Left ventricle myocardium superior (tissue), 1 donor: Measurements from ENCODE around the gene ANGPT4. TPM values are rescaled to one million over a fixed set of nuclear protein-coding genes. Genes with fewer than 3 reads are reported as not detected.

ENCODE experiments used
- ATAC-seq: fragments of 200-7000 bp; cut with Tn5 transposase; one replicate; pipeline ENCODE4 v1.9.1; 2020; ENCODE audit warnings: mild to moderate bottlenecking, moderate library complexity
- DNase-seq: peaks from one replicate; pipeline ENCODE4 v3.0.0-alpha.2; 2020
- intact Hi-C: fragments of 100-400 bp; cut with micrococcal nuclease; formaldehyde crosslinking; loops from one replicate; pipeline ENCODE4 v1.11.0; 2022
- long read RNA-seq: library from polyadenylated mRNA; unstranded; transcript quantifications from one replicate; pipeline ENCODE4 v2.0.0, GENCODE V29; 2021
- total RNA-seq: library from RNA; stranded (reverse); fragmentation: NEBNext Ultra II Directional; extraction: Animal tissue kit (Norgen Biotek cat#: 25700); gene quantifications from one replicate; pipeline ENCODE4 v1.2.1, GENCODE V29; 2021
- donor health status: DM: no; HTN: yes; CAD: no; lungs with severe emphysema.

Gene ANGPT4, protein sequence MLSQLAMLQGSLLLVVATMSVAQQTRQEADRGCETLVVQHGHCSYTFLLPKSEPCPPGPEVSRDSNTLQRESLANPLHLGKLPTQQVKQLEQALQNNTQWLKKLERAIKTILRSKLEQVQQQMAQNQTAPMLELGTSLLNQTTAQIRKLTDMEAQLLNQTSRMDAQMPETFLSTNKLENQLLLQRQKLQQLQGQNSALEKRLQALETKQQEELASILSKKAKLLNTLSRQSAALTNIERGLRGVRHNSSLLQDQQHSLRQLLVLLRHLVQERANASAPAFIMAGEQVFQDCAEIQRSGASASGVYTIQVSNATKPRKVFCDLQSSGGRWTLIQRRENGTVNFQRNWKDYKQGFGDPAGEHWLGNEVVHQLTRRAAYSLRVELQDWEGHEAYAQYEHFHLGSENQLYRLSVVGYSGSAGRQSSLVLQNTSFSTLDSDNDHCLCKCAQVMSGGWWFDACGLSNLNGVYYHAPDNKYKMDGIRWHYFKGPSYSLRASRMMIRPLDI
- 0.05 TPM for total RNA-seq
- long read RNA-seq, result 0 reads

DNA sequence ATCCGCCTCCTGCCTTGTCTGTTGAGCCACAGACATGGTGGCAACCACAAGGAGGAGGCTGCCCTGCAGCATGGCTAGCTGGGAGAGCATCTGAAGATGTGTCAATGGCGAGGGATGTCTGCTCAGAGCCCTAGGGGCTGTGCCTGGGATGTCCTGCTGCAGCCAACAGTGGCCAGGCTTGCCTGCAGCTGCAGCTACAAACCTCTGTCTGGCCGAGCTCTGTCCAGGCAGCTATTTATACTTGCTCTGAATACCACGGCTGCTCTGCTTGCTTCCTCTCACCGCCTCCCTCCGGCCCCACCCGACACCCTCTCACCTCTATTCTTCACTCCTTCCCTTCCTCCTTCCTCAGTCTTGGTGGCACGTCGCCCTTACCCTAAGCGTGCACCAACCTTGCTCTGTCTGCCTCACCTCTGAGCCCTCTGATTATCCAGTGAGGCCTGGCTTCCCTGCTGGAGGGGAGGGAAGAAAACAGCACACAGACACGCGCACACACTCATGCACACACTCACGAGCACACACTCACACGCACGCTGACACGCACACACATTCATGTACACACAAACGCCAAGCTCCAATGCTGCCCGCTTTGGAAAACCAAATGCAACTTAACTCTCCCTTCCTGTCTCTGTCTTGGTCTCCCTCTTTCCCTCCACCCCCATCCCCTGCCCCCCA lies at the start of gene ANGPT4:
Gene ANGPT4, minus strand, starts transcription at position 210 of the 675 bp plus-strand sequence. Its CDS starts 120 bp downstream, at position 90.
- peak; percentile 72 for ATAC-seq
- DNase-seq, result no peak
- intact Hi-C loops, result no loop called here

DNA sequence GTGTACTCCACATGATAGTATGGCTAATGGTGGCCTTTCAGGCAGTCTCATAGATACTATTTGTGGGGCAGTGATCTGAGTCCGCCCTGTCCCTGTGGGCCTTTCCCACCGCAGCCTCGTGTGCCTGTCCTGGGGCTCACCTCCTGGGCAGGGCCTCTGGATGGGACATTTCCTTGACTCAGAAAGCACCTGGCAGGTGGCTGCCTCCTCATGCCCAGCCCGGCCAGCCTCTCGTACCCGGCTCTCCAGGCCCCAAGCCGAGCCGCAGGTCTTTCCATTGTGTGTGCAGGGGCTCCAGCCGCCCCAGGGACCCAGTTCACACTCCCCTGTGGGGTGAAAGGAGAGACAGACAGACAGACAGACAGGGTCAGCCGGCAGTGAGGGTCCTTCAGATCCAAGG lies 47.7 kb upstream of the ANGPT4 start:
- intact Hi-C loops, result no loop called here
- ATAC-seq (no peak), DNase-seq (no peak)

DNA sequence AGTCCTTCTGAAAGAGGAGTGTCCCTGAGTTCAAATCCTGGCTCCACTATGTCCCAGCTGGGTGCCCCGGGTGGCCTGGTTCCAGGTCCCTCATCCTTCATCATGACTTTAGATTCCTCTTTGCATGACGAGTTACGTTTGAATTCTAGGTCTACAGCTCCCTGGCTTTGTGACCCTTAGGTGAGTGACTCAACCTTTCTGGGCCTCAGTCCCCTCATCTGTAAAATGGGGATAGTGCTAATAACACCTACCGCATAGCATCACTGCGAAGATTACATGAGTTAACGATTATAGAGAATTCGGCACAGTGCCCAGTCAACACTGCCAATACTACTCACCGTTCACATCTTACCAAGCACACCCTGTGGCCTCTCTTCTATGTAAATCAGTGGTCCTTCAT lies 46.5 kb upstream of the ANGPT4 start:
- DNase-seq, result no peak
- no peak for ATAC-seq
- intact Hi-C loops, result no loop called here

DNA sequence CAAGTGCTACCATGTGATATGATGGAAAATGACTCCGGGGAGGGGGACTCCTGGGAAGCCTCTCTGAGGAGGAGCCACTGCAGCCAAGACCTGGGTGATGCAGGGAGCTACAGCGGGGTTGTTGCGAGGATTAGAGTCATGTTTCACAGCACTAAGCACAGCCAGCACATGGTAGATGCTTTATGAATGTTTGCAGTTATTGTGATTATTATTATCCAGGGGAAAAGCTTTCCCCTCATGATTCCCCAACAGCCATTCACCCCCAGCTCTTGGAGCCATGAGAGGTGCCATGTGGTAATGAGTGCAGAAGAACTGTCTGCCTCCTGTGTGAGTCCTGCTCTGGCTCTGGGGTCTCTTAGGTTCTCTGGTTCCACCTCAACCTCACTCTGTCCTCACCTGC lies 46.1 kb upstream of the ANGPT4 start:
- DNase-seq (no peak), ATAC-seq (no peak)
- intact Hi-C loops, result no loop called here

DNA sequence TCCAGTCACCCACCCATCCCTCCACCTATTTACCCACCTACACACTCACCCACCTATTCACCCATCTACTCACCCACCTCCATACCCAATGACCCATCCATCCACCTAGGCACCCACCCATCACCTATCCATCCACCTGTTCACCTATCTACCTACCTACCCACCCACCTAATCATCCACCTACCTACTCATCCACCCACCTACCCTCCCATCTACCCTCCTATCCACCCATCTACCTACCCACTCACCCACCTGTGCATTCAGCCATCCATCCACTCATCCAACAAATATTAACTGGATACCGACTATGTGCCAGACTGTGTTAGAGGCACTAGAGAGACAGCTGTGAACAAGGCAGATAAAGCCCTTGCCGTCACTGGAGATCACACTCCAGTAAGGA lies 45.6 kb upstream of the ANGPT4 start:
- DNase-seq (no peak), ATAC-seq (no peak)
- intact Hi-C loops, result no loop called here

DNA sequence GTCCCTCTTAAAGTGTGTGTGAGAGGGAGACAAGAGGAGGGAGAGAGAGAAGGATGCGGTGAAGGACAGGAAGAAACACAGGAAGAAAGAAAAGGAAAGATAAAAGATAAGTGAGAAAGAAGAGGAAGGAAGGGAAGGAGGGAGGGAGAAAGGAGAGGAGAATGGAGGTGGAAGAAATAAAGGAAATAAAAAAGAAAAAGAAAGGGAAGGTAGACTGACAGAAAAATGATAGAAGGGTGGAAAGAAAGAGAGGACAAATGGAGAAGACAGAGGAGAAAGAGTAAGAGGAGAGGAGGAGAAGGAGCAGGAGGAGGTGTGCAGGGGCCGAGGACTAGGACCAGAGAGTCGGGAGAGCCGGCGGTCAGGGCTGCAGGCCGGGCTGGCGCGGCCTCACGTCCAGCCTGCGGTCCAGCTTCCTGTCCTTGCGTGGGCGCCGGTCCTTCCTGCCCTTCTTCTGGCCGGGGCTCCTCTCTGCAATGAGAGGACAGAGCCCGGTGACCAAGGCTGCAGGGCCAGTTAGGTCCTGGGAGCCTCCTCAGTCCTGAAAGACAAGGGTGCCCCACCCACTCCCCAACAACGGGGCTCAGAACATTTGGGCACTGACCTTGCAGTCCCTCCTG lies 44.0 kb upstream of the ANGPT4 start:
- no peak for DNase-seq
- ATAC-seq, result no peak
- intact Hi-C loops, result no loop called here

DNA sequence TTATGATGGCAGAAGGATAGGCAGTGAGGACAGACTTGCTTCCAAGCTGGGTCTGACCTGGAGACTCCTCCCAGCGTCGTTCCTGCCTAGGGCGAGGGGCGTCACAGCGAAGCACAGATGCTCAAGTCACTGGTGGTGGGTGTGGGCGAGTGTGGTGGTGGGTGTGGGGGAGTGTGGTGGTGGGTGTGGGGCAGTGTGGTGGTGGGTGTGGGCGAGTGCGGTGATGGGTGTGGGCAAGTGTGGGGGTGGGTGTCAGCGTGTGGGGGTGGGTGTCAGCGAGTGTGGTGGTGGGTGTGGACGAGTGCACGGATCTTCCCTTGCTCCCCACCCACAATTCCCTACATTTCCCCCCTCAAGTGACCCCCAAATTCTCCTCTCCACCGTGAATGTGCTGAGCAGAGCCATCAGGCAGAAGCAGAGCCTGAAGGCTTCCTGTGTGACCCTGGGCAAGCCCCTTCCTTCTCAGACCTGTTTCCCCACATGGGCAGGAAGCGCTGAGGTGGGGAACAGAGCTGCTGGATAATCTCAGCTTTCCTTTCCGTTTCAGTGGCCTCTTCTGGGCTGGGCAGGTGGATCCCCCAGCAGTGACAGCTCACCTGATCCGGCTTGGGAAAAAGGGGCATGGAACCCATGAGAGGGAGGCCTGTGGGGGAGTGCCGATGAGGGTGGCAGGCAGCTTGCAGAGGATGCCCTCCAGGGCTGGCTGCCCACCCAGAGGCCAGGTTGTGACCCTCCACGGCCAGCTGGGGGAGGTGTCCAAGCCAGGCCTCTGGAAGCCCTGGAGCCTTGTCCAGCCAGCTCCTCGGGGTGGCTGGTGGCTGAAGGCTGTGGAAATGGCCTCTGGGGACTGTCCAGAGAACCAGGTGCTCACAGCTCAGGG lies 43.0 kb upstream of the ANGPT4 start:
- intact Hi-C loops, result no loop called here
- ATAC-seq, result no peak
- DNase-seq, result no peak

DNA sequence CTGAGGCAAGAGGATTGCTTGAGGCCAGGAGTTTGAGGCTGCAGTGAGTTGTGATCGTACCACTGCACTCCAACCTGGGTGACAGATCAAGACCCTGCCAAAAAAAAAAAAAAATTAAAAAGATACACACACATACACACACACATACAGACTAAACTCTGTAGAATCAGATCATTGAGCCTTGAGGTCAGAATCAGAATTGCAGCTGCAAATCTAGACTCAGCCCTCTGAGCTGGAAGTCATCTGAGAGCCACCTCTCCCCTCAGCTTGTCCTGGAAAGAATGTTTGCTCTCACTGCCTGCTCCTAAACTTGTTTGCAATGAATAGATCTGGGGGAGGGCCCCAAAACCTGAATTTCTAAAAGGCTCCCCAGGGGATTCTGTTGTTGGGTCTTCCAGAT lies 41.4 kb upstream of the ANGPT4 start:
- intact Hi-C loops, result loop anchor here (2.0 kb wide), 1 partner anchor 141 kb away; no protein-coding TSS in a partner anchor
- ATAC-seq, result no peak
- DNase-seq, result no peak

DNA sequence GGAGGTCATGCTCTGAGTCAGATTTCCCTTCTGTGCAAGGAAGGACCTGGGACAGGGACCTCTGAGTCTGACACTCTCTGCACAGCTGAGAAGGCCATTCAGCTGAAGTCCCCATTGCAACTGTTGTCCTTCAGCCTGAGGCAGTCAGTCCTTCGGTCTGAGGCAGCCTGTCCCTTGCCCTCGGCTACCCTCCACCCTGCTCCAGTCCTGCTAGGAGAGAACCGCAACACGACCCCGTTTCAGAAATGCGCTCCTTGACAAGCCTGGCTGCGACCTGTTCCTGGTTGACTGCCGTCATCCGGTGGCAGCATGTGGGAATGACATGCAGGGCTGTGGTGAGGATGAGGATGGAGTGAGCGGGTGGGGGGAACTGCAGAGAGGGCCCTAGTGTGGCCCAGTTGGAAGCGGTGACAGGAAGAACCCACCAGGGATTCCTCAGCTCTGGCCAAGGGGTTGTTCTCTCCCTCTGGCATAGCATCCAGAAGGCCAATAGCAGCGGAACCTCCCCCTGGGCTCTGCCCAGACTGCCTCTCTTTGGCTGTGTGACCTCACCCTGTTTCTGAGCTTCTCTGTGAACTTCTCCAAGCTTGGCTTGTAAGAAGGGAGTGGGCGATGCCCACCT lies 40.3 kb upstream of the ANGPT4 start:
- intact Hi-C loops, result loop anchor here (2.0 kb wide), 1 partner anchor 140 kb away; no protein-coding TSS in a partner anchor
- ATAC-seq (peak; percentile 87), DNase-seq (peak; percentile 79)

DNA sequence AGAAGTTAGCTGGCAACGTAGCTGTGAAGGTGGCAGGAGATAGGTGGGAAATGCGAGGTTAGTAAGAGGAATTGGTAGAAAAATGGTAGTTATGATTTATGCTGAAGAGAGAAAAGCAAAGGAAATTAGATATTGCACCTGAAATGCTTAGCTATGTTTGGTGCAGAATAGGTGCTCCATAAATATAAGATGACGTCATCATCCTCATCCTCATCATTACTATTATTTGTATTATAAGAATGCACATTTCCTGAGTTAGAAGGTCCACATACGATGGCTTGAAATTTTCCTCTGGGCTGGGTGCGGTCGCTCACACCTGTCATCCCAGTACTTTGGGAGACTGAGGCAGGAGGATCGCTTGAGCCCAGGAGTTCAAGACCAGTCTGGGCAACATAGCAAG lies 39.5 kb upstream of the ANGPT4 start:
- ATAC-seq, result no peak
- no peak for DNase-seq
- intact Hi-C loops, result loop anchor here (2.0 kb wide), 1 partner anchor 139 kb away; no protein-coding TSS in a partner anchor

DNA sequence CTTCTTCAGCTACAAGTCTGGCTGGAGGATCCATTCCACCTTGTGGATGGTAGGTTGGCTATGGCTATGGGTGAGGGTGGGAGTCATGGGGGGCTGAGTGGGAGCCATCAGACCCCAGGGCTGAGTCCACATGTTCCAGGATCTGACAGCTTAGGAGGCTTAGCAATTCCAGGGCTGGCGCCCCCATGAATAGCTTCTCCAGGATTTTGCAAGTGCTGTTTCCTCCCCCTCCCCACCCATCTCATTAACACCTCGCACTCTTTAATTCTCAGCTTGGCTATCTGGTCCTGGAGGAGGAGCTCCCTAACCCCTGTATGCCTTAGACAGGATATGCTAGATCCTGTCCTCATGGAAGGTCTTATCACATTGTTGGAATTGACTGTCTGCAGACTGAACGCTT lies 39.0 kb upstream of the ANGPT4 start:
- intact Hi-C loops, result no loop called here
- no peak for DNase-seq
- ATAC-seq, result no peak

DNA sequence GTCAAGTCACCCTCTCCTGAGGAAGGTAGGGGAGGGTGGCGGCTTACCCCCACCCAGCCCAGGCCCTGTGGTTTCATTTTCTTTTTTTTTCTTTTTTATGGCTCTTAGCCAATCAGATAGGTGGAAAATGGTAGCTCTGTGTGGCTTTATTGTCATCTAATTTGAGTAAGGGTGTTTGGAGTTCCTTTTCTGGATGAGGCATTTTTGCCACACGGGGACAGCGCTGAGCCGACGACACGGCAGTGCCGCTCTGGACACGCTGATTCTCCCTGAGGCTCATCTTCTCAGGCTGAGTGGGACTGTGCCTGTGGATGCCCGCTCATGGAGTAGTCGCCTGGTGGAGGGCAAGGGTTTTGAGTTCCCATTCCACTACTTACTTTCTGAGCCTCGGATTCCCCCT lies 37.6 kb upstream of the ANGPT4 start:
- ATAC-seq, result no peak
- no peak for DNase-seq
- intact Hi-C loops, result no loop called here

DNA sequence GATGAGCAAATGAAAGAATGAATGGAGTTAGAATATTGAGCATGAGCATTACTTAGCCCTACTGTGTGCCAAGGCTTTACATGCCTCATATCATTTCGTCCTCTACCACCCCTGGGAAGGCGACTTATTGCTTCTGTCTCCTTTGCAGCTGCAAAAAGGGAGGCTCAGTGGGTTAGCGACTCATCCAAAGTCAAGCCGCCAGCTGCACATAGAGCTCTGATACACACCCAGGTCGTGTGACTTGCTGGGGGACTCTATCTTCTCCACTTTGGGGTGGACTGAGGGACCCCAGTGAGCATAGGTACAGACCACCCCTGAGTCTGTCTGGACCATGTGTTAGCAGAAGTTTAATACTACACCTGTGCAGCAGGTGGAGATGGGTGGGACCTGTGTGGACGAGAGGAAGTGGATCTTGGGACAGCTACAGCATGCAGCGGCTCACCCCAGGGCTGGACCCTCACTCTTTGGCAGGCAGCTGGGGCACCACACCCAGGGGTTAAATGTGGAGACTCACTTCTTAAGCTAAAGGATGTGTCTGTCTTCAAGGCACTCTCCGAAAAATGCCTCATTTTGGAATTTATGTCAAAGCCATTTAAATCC lies 36.2 kb upstream of the ANGPT4 start:
- ATAC-seq (no peak), DNase-seq (no peak)
- intact Hi-C loops, result no loop called here

DNA sequence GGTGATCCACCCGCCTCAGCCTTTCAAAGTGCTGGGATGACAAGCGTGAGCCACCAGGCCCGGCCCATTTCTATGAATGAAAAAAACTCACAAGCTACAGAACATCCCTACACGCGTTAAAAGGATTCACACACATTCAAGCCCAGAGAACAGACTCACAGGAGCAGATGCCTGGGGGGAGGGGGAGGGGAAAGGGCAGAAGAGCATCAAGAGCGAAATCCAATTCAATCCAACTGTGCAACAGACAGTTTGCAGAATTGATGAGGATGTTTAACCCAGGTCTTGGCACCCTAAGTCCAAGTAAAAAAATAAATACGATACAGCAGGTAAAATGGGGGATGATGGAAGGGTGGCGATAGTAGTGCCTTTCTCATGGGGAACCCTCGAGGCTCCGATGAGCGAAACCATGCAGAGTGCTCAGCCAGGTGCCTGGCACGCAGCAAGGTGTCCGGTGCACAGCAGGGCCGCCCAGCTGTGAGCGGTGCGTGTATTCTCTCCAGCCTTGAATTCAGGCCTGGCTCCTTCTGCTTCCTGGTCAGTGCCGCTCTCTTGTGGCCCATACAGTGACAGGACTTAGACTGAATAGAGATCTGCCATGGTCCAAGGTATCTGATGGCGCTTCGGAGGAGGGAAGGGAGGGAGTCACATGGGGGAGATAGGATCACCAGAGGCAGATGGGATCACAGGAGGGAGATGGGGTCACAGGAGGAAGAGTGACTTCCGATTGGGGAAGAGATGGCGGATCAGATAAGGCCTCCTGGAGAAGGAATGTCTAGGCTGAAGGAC lies 35.4 kb upstream of the ANGPT4 start:
- intact Hi-C loops, result no loop called here
- DNase-seq (no peak), ATAC-seq (no peak)

DNA sequence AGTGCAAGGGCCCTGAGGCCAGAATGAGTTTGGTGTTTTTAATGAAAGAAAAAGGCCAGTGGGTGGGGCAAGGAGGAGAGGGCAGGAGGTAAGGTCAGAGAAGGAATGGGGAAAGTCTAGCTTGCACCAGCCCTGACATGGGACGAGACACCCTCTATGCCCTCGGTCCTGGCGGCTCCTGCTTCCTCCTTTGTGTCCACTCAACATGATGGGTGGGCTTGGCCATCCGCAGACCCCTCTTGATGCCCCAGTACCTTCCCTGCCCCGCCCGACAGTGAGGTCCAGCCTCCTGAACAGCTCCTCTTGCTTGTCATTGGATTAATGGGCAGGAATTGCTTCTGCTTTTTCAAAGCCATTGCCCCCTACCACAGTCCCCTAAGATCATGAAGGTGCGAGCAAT lies 33.6 kb upstream of the ANGPT4 start:
- DNase-seq, result no peak
- intact Hi-C loops, result no loop called here

DNA sequence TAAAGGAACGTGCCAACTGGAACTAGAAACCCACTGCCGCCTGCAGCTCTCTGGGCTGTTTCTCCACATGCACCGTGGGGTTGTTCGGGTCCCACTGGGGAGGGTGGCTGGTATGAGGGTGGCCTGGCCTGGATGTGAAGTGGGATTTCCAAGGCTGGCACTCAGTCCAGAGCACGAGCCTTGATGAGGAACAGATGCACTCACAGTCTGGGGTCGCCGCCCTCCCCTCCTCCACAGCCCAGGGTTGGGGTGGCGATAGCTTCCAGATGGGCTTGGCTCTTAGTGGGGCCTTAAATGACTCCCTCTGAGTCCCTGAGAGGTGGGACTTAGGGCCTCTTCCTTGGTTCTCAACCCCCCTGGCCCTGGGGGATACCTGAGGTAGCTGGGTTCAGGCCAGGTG lies 30.7 kb upstream of the ANGPT4 start:
- ATAC-seq, result no peak
- intact Hi-C loops, result no loop called here
- DNase-seq, result no peak

More for the DNA sequence above, 33.6 kb upstream of the ANGPT4 start:
- ATAC-seq, result no peak

DNA sequence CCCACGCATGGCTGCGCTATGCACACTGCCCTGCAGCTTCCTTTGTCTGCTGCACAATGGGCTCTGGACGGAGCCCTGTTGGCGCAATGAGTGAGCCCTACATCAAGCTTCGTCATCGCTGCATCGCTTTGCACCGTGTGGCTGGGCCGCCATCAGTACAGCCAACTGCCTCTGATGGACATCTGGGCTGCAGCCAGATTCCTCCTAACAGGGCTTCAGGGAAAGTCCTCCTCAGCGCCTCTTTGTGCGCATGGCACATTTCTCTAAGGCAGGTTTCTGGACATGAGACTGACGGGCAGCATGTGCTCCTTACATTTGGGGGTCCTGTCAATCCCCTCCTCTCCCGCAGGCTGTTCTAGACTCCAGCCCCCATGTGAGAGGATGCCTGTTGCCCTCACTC lies 29.7 kb upstream of the ANGPT4 start:
- DNase-seq, result no peak
- intact Hi-C loops, result no loop called here
- no peak for ATAC-seq
